ENCODE results near the gene SCARF1. TPM values are rescaled to one million over a fixed set of nuclear protein-coding genes. Genes with fewer than 3 reads are reported as not detected.

Gene SCARF1
- total RNA-seq, 1 donor from 2014 or later = 4.0 TPM

- Mint-ChIP-seq H3K4me3 (ENCODE audit: unreplicated experiment) (peak overlapping the region; percentile 60), H3K4me1 (ENCODE audit: low read depth, unreplicated experiment) (peaks cover 8% of the 10 kb centered on the region), H3K27me3 (ENCODE audit: unreplicated experiment) (peaks cover 15% of the 10 kb centered on the region), H3K27ac (ENCODE audit: unreplicated experiment) (peak overlapping the region; percentile 46), H3K9me3 (ENCODE audit: unreplicated experiment) (peaks cover 16% of the 10 kb centered on the region), H3K36me3 (ENCODE audit: unreplicated experiment) (peaks cover 10% of the 10 kb centered on the region)
- TF ChIP-seq, protein P1, sequence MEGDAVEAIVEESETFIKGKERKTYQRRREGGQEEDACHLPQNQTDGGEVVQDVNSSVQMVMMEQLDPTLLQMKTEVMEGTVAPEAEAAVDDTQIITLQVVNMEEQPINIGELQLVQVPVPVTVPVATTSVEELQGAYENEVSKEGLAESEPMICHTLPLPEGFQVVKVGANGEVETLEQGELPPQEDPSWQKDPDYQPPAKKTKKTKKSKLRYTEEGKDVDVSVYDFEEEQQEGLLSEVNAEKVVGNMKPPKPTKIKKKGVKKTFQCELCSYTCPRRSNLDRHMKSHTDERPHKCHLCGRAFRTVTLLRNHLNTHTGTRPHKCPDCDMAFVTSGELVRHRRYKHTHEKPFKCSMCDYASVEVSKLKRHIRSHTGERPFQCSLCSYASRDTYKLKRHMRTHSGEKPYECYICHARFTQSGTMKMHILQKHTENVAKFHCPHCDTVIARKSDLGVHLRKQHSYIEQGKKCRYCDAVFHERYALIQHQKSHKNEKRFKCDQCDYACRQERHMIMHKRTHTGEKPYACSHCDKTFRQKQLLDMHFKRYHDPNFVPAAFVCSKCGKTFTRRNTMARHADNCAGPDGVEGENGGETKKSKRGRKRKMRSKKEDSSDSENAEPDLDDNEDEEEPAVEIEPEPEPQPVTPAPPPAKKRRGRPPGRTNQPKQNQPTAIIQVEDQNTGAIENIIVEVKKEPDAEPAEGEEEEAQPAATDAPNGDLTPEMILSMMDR (IDR thresholded peaks at IDR 0.05; ENCODE audit: partially characterized antibody, unreplicated experiment) = no peak
- DNase-seq = no peak
Measured at GRCh38 chr17:1686086-1686485, 40.6 kb upstream of the SCARF1 start.

- Mint-ChIP-seq H3K27me3 (ENCODE audit: unreplicated experiment) (peaks cover 9% of the 10 kb centered on the region), H3K36me3 (ENCODE audit: unreplicated experiment) (peaks cover 6% of the 10 kb centered on the region)
Measured at GRCh38 chr17:1684378-1685189, 39.1 kb upstream of the SCARF1 start, which contains the start of gene PRPF8. Gene PRPF8 (minus strand): TSS chr17:1684867. CDS start chr17:1684571, 296 bp downstream.

GRCh38 chr17:1683459-1683858 lies 37.9 kb upstream of the SCARF1 start:
- Mint-ChIP-seq H3K27me3 (ENCODE audit: unreplicated experiment) (peaks cover 9% of the 10 kb centered on the region), H3K4me1 (ENCODE audit: low read depth, unreplicated experiment) (peaks cover 8% of the 10 kb centered on the region), H3K36me3 (ENCODE audit: unreplicated experiment) (peaks cover 6% of the 10 kb centered on the region), H3K9me3 (ENCODE audit: unreplicated experiment) (peaks cover 11% of the 10 kb centered on the region), H3K27ac (ENCODE audit: unreplicated experiment) (peak overlapping the region; percentile 81), H3K4me3 (ENCODE audit: unreplicated experiment) (peak overlapping the region; percentile 96)
- TF ChIP-seq, protein P1 (IDR thresholded peaks at IDR 0.05; ENCODE audit: partially characterized antibody, unreplicated experiment) = no peak
- no peak for DNase-seq

More at GRCh38 chr17:1684378-1685189, 39.1 kb upstream of the SCARF1 start, which contains the start of gene PRPF8:
- Mint-ChIP-seq H3K4me1 (ENCODE audit: low read depth, unreplicated experiment) (peaks cover 8% of the 10 kb centered on the region), H3K27ac (ENCODE audit: unreplicated experiment) (peak within 1 kb of the TSS; percentile 98), H3K4me3 (ENCODE audit: unreplicated experiment) (peak within 1 kb of the TSS; percentile 96), H3K9me3 (ENCODE audit: unreplicated experiment) (peaks cover 11% of the 10 kb centered on the region)
- peak; percentile 98 for DNase-seq
- TF ChIP-seq, protein P1 (IDR thresholded peaks at IDR 0.05; ENCODE audit: partially characterized antibody, unreplicated experiment) = no peak

GRCh38 chr17:1676401-1676800 lies 30.9 kb upstream of the SCARF1 start:
- Mint-ChIP-seq H3K36me3 (ENCODE audit: unreplicated experiment) (peaks cover 6% of the 10 kb centered on the region), H3K27ac (ENCODE audit: unreplicated experiment) (no peak overlapping the region), H3K27me3 (ENCODE audit: unreplicated experiment) (peaks cover 1% of the 10 kb centered on the region), H3K4me1 (ENCODE audit: low read depth, unreplicated experiment) (no peaks in the 10 kb centered on the region), H3K9me3 (ENCODE audit: unreplicated experiment) (peaks cover 2% of the 10 kb centered on the region), H3K4me3 (ENCODE audit: unreplicated experiment) (no peak overlapping the region)
- DNase-seq = no peak
- TF ChIP-seq, protein P1 (IDR thresholded peaks at IDR 0.05; ENCODE audit: partially characterized antibody, unreplicated experiment) = no peak

All from glutamatergic neuron (in vitro differentiated cells).